Vagina (tissue), 2 donors: ENCODE measurements around the gene LTO1. TPM values are rescaled to one million over a fixed set of nuclear protein-coding genes. Genes with fewer than 3 reads are reported as not detected.

Experiments used
- DNase-seq, 2 donors: peaks; one replicate each; pipeline ENCODE4 v3.0.0-alpha.2; 2017; ENCODE audit errors: extremely low spot score in 2 of 2
- H3K27ac ChIP-seq: fragments of 200-600 bp; sonication (generic); one replicate; pipeline ENCODE4 v1.5.1; 2019
- H3K27me3 ChIP-seq: fragments of 200-600 bp; sonication (generic); one replicate; pipeline ENCODE4 v1.5.1; 2019
- H3K36me3 ChIP-seq, 2 donors: fragments of 200-600 bp; sonication (generic); one replicate each; pipeline ENCODE4 v1.5.1; 2017 to 2019
- H3K4me1 ChIP-seq: fragments of 200-600 bp; sonication (generic); one replicate; pipeline ENCODE4 v1.5.1; 2019
- H3K4me3 ChIP-seq, 2 donors: fragments of 200-600 bp; sonication (generic); 1 replicate in 1 of 2; 2 replicates in 1 of 2; pipeline ENCODE4 v1.5.1; 2016 to 2019
- H3K9me3 ChIP-seq: fragments of 200-600 bp; sonication (generic); one replicate; pipeline ENCODE4 v1.5.1; 2019
- POLR2A ChIP-seq, 2 donors: fragments of 450-650 bp; IDR thresholded peaks; one replicate each; pipeline ENCODE4 v1.6.1; 2017; ENCODE audit warnings: antibody characterized with exemption in 2 of 2, mild to moderate bottlenecking in 2 of 2, moderate library complexity in 2 of 2
- POLR2AphosphoS5 ChIP-seq, 2 donors: sonication (generic); formaldehyde crosslinking; IDR thresholded peaks; one replicate each; pipeline ENCODE4 v1.9.0; 2017; ENCODE audit warnings: antibody characterized with exemption in 2 of 2, mild to moderate bottlenecking in 2 of 2, low read depth in 1 of 2; ENCODE audit not compliant: insufficient read depth in 1 of 2
- intact Hi-C: fragments of 100-400 bp; cut with DNase I; formaldehyde crosslinking; loops from one replicate; pipeline ENCODE4 v1.15.1; 2023
- total RNA-seq: library from RNA; depleted of rRNA; stranded (reverse); fragments of >200 nt; gene quantifications from one replicate; pipeline ENCODE4 v1.2.3, GENCODE V29; 2016
- TF ChIP-seq, protein P1 (sequence below), 3 experiments: fragments of 450-650 bp in 2 of 3; fragments of 200-600 bp in 1 of 3; sonication (generic) in 1 of 3; IDR thresholded peaks; one replicate each; pipeline ENCODE4 v1.5.1; 2017 to 2019; ENCODE audit warnings: antibody characterized with exemption in 3 of 3, mild to moderate bottlenecking in 2 of 3, moderate library complexity in 2 of 3

Gene LTO1
- total RNA-seq, 1 donor from 2014 or later: 15.7 TPM

DNA sequence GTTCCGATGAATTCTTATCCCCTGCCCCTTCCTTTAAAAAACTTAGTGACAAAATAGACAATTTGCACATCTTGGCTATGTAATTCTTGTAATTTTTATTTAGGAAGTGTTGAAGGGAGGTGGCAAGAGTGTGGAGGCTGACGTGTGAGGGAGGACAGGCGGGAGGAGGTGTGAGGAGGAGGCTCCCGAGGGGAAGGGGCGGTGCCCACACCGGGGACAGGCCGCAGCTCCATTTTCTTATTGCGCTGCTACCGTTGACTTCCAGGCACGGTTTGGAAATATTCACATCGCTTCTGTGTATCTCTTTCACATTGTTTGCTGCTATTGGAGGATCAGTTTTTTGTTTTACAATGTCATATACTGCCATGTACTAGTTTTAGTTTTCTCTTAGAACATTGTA, 22.2 kb downstream of the LTO1 start:
- Histone ChIP-seq H3K4me3 (no peak overlapping the region), H3K27me3 (no peaks in the 10 kb centered on the region), H3K27ac (no peak overlapping the region), H3K9me3 (no peaks in the 10 kb centered on the region), H3K4me1 (no peaks in the 10 kb centered on the region), H3K36me3 (peaks cover 0 to 29% of the 10 kb centered on the region in 2 donors)
- intact Hi-C loops: no loop called here
- no peak for TF ChIP-seq POLR2AphosphoS5 (IDR thresholded peaks at IDR 0.05; ENCODE audit: insufficient read depth in 1 of 2, low read depth in 1 of 2)
- TF ChIP-seq, protein P1, sequence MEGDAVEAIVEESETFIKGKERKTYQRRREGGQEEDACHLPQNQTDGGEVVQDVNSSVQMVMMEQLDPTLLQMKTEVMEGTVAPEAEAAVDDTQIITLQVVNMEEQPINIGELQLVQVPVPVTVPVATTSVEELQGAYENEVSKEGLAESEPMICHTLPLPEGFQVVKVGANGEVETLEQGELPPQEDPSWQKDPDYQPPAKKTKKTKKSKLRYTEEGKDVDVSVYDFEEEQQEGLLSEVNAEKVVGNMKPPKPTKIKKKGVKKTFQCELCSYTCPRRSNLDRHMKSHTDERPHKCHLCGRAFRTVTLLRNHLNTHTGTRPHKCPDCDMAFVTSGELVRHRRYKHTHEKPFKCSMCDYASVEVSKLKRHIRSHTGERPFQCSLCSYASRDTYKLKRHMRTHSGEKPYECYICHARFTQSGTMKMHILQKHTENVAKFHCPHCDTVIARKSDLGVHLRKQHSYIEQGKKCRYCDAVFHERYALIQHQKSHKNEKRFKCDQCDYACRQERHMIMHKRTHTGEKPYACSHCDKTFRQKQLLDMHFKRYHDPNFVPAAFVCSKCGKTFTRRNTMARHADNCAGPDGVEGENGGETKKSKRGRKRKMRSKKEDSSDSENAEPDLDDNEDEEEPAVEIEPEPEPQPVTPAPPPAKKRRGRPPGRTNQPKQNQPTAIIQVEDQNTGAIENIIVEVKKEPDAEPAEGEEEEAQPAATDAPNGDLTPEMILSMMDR (IDR thresholded peaks at IDR 0.05): no peak
- TF ChIP-seq POLR2A (IDR thresholded peaks at IDR 0.05): no peak
- DNase-seq: no peak

DNA sequence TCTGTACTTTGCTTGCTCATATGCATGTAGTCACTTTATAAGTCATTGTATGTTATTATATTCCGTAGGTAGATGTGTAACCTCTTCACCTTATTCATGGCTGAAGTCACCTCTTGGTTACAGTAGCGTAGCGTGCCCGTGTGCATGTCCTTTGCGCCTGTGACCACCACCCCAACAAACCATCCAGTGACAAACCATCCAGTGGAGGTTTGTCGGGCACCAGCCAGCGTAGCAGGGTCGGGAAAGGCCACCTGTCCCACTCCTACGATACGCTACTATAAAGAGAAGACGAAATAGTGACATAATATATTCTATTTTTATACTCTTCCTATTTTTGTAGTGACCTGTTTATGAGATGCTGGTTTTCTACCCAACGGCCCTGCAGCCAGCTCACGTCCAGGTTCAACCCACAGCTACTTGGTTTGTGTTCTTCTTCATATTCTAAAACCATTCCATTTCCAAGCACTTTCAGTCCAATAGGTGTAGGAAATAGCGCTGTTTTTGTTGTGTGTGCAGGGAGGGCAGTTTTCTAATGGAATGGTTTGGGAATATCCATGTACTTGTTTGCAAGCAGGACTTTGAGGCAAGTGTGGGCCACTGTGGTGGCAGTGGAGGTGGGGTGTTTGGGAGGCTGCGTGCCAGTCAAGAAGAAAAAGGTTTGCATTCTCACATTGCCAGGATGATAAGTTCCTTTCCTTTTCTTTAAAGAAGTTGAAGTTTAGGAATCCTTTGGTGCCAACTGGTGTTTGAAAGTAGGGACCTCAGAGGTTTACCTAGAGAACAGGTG, 23.1 kb downstream of the LTO1 start:
- DNase-seq: no peak
- H3K4me3 ChIP-seq: no peak overlapping the region
- H3K27me3 ChIP-seq: no peaks in the 10 kb centered on the region
- TF ChIP-seq, protein P1 (IDR thresholded peaks at IDR 0.05): no peak
- TF ChIP-seq POLR2A (IDR thresholded peaks at IDR 0.05): no peak
- TF ChIP-seq POLR2AphosphoS5 (IDR thresholded peaks at IDR 0.05; ENCODE audit: insufficient read depth in 1 of 2, low read depth in 1 of 2): no peak
- H3K36me3 ChIP-seq: peaks cover 0 to 34% of the 10 kb centered on the region in 2 donors
- H3K9me3 ChIP-seq: no peaks in the 10 kb centered on the region
- intact Hi-C loops: no loop called here
- H3K4me1 ChIP-seq: no peaks in the 10 kb centered on the region
- H3K27ac ChIP-seq: no peak overlapping the region

- intact Hi-C loops: no loop called here
- no peak overlapping the region for H3K4me3 ChIP-seq
- H3K4me1 ChIP-seq: no peaks in the 10 kb centered on the region
- H3K9me3 ChIP-seq: no peaks in the 10 kb centered on the region
- DNase-seq: no peak
- peaks cover 0 to 34% of the 10 kb centered on the region in 2 donors for H3K36me3 ChIP-seq
- no peak for TF ChIP-seq POLR2AphosphoS5 (IDR thresholded peaks at IDR 0.05; ENCODE audit: insufficient read depth in 1 of 2, low read depth in 1 of 2)
- TF ChIP-seq, protein P1 (IDR thresholded peaks at IDR 0.05): no peak
- TF ChIP-seq POLR2A (IDR thresholded peaks at IDR 0.05): no peak
- no peaks in the 10 kb centered on the region for H3K27me3 ChIP-seq
- H3K27ac ChIP-seq: no peak overlapping the region
These were observed 24.3 kb downstream of the LTO1 start for GRCh38 chr11:69650832-69651344.

GRCh38 chr11:69650081-69650831, 24.9 kb downstream of the LTO1 start:
- Histone ChIP-seq H3K27me3 (no peaks in the 10 kb centered on the region), H3K4me3 (no peak overlapping the region), H3K9me3 (no peaks in the 10 kb centered on the region), H3K36me3 (peaks cover 0 to 34% of the 10 kb centered on the region in 2 donors), H3K27ac (no peak overlapping the region), H3K4me1 (peaks cover under 1% of the 10 kb centered on the region)
- TF ChIP-seq, protein P1 (IDR thresholded peaks at IDR 0.05): no peak
- TF ChIP-seq POLR2A (IDR thresholded peaks at IDR 0.05): no peak
- no peak for TF ChIP-seq POLR2AphosphoS5 (IDR thresholded peaks at IDR 0.05; ENCODE audit: insufficient read depth in 1 of 2, low read depth in 1 of 2)
- intact Hi-C loops: no loop called here
- DNase-seq: no peak
